Neural crest cell (in vitro differentiated cells): ENCODE results near the gene DLEC1. TPM values are rescaled to one million over a fixed set of nuclear protein-coding genes. Genes with fewer than 3 reads are reported as not detected.

Experiments used
- DNase-seq: peaks from one replicate; pipeline ENCODE4 v3.0.0; 2021; ENCODE audit warnings: low read depth, mixed read lengths, low spot score
- H3K27ac Mint-ChIP-seq: one replicate; pipeline ENCODE4 v1.8.0; 2021; ENCODE audit warnings: mild to moderate bottlenecking, mixed read lengths; ENCODE audit not compliant: unreplicated experiment
- H3K27me3 Mint-ChIP-seq: 2 replicates; pipeline ENCODE4 v1.8.0; 2021; ENCODE audit warnings: low read depth, mild to moderate bottlenecking, mixed read lengths
- H3K36me3 Mint-ChIP-seq: 2 replicates; pipeline ENCODE4 v1.8.0; 2021; ENCODE audit warnings: low read depth, mild to moderate bottlenecking, mixed read lengths
- H3K4me1 Mint-ChIP-seq: 2 replicates; pipeline ENCODE4 v1.8.0; 2021; ENCODE audit warnings: mixed read lengths
- H3K4me3 Mint-ChIP-seq: one replicate; pipeline ENCODE4 v1.8.0; 2021; ENCODE audit warnings: mild to moderate bottlenecking, mixed read lengths
- H3K9me3 Mint-ChIP-seq: 2 replicates; pipeline ENCODE4 v1.8.0; 2021; ENCODE audit warnings: mixed read lengths
- CTCF ChIP-seq: fragments of 200-600 bp; sonication (generic); conservative IDR thresholded peaks from 2 replicates; pipeline ENCODE4 v1.5.0; 2021; ENCODE audit warnings: antibody characterized with exemption, mild to moderate bottlenecking
- total RNA-seq: library from RNA; stranded (reverse); gene quantifications from 2 replicates; pipeline ENCODE4 v1.2.1, GENCODE V29; 2021

The DLEC1 gene
- total RNA-seq, 1 donor from 2014 or later: 1.3 TPM

- Mint-ChIP-seq H3K36me3 (no peaks in the 10 kb centered on the region), H3K4me1 (no peaks in the 10 kb centered on the region), H3K9me3 (no peaks in the 10 kb centered on the region), H3K27me3 (no peaks in the 10 kb centered on the region), H3K4me3 (no peak overlapping the region), H3K27ac (no peak overlapping the region)
- no peak for TF ChIP-seq CTCF
- DNase-seq: no peak
Observed at GRCh38 chr3:38114875-38115644, 76.1 kb downstream of the DLEC1 start.

DNA sequence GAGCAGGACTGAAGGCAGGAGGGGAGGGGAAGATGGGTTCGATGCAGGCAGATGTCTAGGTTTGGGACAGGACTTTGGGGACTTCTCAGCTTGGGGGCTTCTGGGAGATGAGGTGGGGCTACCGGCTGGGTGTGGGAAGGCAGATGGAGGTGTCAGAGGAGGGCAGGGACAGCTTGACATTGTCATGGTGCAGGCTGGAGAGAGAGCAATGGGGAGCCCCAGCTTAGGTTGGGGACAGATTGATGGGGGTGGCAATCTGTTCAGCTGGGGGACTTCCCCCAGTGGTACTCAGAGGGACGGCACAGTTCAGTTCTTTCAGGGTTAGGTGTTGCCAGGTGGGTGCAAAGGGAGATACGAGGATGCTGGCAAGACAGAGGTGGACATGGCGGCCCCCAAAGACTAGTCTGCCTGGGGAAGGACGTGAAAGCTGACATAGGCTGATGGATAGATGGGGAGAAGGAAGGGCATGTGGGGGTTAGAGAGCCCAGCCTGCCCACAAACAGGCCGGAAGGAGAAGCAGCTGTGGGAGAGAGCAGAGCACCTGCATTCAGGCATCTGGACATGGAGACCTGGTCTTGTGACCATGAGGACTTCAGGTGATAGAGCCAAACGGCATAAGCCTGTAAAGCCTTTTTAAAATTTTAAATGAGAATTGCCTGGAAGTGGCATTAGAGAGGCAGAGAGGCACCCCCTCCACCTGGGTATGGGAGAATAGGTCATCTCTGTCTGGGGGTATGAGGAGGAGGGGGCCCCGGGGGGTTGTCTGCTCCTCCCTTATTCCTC lies 76.8 kb downstream of the DLEC1 start:
- Mint-ChIP-seq H3K27me3 (no peaks in the 10 kb centered on the region), H3K9me3 (no peaks in the 10 kb centered on the region), H3K27ac (no peak overlapping the region), H3K36me3 (no peaks in the 10 kb centered on the region), H3K4me3 (no peak overlapping the region), H3K4me1 (no peaks in the 10 kb centered on the region)
- no peak for TF ChIP-seq CTCF
- DNase-seq: no peak

DNA sequence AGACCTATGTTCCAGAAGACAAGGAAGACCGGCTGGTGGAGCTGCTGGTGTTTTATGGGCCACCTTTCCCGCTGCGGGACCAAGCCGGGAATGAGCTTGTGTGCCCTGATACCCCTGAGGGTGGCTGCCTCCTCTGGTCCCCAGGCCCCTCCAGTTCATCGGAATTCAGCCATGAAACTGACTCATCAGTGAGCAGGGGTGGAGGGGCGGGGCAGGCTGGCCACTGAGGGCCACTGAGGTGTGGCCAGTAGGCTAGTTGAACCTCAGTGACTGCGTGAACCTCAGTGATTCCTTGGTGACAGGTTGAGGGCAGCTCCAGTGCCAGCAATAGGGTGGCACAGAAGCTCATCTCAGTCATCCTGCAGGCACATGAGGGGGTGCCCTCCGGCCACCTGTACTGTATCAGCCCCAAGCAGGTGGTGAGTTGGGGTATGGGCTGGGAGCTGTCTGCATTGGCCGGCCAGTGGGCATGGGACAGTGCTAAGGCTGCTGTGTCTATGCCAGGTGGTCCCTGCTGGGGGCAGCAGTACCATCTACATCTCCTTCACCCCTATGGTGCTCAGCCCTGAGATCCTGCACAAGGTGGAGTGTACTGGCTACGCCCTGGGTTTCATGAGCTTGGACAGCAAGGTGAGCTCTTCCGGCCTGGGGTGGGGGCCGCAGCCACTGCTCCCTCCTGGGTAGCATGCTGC lies 77.6 kb downstream of the DLEC1 start:
- no peak for DNase-seq
- no peaks in the 10 kb centered on the region for H3K27me3 Mint-ChIP-seq
- H3K9me3 Mint-ChIP-seq: no peaks in the 10 kb centered on the region
- no peaks in the 10 kb centered on the region for H3K36me3 Mint-ChIP-seq
- no peak overlapping the region for H3K27ac Mint-ChIP-seq
- no peak for TF ChIP-seq CTCF
- H3K4me1 Mint-ChIP-seq: no peaks in the 10 kb centered on the region
- no peak overlapping the region for H3K4me3 Mint-ChIP-seq

DNA sequence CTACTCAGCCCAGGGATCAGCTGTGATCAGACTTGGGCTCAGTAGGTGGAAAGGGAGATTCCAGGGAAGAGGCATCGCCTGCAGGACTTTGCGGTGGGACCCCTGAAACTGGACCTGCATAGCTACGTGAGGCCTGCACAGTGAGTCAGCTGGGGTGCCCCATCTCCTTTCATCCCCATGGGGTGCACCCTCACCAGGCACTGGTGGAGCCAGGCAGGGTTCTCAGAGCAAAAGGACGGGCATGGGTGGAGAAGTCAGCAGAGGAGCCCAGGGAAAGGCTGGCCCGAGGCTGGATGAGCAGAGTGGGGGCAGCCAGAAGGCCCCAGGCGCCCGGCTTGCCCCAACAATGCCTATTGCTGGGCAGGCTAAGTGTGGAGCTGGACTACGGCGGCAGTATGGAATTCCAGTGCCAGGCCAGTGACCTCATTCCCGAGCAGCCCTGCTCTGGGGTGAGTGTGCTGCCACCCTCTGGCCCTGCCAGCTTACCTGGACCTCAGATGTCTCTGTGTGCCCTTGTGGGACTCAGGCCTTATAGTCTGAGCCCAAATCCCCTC lies 78.2 kb downstream of the DLEC1 start:
- no peaks in the 10 kb centered on the region for H3K4me1 Mint-ChIP-seq

More for the DNA sequence above, 78.2 kb downstream of the DLEC1 start:
- H3K9me3 Mint-ChIP-seq: no peaks in the 10 kb centered on the region
- no peak for DNase-seq
- no peak for TF ChIP-seq CTCF
- H3K36me3 Mint-ChIP-seq: no peaks in the 10 kb centered on the region
- H3K27ac Mint-ChIP-seq: no peak overlapping the region
- no peaks in the 10 kb centered on the region for H3K27me3 Mint-ChIP-seq
- no peak overlapping the region for H3K4me3 Mint-ChIP-seq
